GM12873 (cell line): ENCODE measurements around the gene L2HGDH.

ENCODE experiments used
- TF ChIP-seq, protein P1 (sequence below): IDR thresholded peaks from 2 replicates; pipeline ENCODE4 v1.5.1; 2012; ENCODE audit warnings: low read depth, mild to moderate bottlenecking, moderate library complexity, low read length, control low read depth; ENCODE audit not compliant: insufficient read depth; ENCODE audit errors: missing control alignments

The L2HGDH gene

DNA sequence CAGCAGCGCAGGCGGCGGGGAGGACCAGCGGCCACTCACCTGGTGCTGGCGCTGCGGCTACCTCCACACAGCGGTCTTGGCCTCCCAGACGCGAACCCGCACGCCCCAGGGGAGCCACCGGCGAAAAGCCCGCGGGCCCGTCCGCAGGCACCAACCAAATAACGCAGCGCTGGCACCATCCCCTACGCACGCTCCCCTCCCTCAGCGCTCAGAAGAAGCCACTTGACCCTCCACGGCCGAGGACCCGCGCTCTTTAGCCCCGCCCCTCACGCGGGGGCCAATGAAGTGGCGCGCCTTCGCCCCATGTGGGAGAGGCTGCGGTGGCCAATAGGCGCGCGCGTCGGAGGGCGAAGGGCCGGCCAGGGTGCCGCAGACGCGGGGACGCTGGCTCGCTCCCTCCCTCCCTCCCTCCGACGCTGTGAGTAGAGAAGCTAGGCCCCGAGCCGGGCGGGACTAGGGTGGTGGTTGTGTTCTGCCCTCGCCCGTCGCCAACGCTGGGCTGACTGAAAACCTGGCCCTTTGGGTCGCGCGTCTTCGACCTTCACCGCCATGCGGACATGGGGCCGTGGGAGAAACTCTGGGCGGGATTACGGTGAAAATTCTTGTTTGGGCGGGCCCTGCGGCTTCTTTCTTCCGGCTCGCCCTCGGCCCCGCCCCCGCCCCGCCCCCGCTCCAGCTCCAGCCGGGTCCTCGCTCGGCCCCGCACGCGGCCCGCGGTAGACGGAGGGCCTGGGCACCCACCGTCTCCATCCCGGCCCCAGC, at the start of gene L2HGDH, which contains the start of gene DMAC2L:
Gene L2HGDH, minus strand, starts transcription at position 258 of the 762 bp plus-strand sequence. Its CDS starts 79 bp downstream, at position 179.
Gene DMAC2L, plus strand, starts transcription at position 353 of the 762 bp plus-strand sequence. CDS start 9,164 bp downstream, outside the sequence.
- TF ChIP-seq, protein P1, sequence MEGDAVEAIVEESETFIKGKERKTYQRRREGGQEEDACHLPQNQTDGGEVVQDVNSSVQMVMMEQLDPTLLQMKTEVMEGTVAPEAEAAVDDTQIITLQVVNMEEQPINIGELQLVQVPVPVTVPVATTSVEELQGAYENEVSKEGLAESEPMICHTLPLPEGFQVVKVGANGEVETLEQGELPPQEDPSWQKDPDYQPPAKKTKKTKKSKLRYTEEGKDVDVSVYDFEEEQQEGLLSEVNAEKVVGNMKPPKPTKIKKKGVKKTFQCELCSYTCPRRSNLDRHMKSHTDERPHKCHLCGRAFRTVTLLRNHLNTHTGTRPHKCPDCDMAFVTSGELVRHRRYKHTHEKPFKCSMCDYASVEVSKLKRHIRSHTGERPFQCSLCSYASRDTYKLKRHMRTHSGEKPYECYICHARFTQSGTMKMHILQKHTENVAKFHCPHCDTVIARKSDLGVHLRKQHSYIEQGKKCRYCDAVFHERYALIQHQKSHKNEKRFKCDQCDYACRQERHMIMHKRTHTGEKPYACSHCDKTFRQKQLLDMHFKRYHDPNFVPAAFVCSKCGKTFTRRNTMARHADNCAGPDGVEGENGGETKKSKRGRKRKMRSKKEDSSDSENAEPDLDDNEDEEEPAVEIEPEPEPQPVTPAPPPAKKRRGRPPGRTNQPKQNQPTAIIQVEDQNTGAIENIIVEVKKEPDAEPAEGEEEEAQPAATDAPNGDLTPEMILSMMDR, result no peak

DNA sequence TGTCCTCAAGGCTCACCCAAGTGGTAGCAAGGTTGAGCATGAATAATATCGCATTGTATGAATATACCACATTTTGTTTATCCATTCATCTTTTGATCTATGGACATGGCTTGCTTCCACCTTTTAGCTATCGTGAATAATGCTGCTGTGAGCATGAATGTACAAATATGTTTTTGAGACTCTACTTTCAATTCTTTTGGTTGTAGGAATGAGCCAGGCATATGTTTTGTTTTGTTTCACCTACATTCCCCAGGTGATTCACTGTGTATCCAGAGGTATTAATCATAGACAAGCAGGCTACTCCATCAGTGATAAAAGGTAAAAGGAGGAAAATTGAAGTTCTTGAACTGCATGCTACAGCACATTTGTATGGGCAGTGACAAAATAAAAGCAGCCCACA, 48.8 kb upstream of the L2HGDH start:
- TF ChIP-seq, protein P1, result no peak

DNA sequence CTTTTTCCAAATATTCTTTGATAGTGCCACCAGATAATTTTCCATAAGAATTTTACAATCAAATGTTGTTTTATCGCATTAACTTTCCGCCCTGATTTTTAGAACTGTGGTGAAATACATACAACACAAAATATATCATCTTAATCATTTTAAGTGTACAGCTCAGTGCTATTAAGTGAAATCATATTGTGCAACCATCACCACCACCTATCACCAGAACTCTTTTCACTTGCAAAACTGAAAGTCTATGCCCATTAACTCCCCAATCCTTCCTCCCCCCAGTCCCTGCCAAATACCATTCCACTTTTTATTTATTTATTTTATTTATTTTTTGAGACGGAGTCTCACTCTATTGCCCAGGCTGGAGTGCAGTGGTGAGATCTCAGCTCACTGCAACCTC, 48.1 kb upstream of the L2HGDH start:
- TF ChIP-seq, protein P1, result no peak

DNA sequence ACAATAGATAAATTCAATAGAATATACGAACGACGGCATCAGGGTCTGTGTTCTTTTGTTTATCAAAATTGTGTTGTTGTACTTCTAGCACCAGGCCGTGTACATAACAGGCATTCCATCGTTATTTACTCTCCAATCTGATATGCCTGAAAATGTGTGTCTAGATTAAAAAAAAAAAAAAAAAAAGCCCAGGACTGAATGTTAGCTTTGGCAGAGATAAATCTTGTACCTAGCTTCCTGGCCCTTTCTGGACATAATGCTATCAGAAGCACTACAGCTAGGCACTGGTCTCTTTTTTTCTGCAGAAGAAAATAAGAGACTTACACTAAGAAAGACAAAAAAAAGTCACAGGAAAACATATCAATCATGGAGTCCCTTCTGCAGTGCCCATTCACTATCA, 47.6 kb upstream of the L2HGDH start:
- TF ChIP-seq, protein P1, result no peak

DNA sequence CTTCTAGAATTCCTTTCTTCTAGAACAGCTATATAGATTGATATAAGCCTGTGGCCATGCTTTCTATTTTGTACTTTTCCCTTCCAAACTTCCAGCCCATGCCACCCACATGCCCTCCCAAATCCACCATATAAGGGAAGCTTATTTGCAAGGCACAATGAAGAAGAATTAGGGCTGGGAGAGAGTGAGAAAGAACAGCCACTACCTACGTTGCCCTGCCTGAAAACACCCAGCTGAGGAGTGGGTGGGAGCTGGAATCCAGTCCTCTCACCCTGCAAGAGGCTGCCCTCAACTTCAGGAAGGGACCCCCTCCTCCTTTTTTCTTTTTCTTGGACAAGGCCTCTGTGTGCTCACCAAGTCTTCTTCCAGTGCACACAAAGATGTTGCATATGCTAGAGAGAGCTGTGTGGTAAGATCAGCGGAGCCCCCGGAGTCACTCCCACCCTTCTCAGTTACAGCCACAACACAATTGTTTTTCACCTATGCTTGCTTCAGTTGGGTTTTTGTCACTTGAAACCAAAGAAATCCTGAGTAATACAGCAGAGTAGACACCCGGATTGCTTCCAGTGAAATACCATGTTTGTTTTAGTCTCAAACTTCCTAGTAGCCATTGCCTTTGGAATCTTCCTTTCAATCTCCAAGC, 45.8 kb upstream of the L2HGDH start:
- TF ChIP-seq, protein P1, result no peak

DNA sequence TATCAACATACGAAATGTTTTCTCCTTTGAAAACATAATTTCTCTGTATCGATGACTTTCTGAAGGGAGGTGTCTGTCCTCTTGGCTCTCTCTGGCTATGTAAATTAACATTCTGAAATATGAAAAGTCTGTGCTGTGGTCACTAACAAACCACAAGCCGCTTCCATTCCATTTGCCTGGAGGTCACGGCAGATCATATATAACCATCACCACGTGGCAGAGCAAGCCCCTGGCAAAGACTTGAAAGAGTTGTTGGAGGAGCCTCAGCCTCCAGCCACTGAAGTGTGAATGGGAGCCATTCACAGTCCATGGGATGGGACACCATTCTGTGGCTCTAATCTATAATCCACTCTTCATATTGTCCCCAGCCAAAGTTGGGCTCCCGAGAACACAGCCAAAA, 45.1 kb upstream of the L2HGDH start:
- TF ChIP-seq, protein P1, result no peak

DNA sequence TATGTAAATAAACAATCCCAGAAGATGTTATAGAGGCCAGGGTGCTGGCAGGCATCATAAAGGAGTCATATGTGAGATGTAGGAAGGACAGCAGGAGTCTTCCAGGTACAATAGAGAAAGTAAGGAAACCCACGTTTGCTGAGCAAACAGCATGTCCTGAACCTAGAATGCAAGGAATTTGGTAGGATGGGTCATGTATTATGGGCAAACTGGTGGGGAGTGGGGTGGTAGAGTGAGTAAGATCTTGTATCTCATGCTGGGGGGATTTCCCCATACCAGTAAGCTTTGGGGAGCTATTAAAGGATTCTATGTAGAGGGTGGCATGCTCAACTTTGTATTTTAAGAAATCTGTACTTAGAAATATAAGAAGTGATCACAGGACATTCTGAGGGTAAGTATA, 43.7 kb upstream of the L2HGDH start:
- TF ChIP-seq, protein P1, result no peak
